HG03520 (cell line): Measurements from ENCODE around the gene FKBP15.
"Not testable (repeated sequence)": the region's sequence is repeated elsewhere in the genome, so short reads cannot be mapped to it uniquely, and the experiment has no call there.

Experiments
- ATAC-seq: cut with Tn5 transposase; IDR thresholded peaks from one replicate; pipeline ENCODE4 v1.9.1; 2021; ENCODE audit warnings: mild to moderate bottlenecking, moderate library complexity; ENCODE audit not compliant: unreplicated experiment

Gene FKBP15

DNA sequence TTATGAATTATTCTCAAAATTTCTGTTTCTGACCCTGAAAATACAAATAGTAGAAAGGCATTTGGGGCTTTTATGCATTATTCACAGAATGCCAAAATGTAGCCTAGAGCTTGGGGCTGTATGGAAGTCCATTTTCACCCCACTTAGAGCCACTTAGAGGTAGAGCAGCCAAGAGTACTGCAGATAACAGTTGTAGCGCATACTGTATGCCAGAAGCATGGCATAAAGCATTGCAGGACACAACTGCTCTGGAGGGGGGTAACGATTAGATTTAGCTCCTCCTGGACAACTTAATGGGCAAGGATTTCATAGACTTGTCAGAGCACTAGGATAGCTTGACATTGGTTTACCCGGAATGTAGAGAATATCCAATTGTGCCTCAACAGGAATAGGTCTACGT lies 15.9 kb upstream of the FKBP15 start:
- no peak for ATAC-seq

DNA sequence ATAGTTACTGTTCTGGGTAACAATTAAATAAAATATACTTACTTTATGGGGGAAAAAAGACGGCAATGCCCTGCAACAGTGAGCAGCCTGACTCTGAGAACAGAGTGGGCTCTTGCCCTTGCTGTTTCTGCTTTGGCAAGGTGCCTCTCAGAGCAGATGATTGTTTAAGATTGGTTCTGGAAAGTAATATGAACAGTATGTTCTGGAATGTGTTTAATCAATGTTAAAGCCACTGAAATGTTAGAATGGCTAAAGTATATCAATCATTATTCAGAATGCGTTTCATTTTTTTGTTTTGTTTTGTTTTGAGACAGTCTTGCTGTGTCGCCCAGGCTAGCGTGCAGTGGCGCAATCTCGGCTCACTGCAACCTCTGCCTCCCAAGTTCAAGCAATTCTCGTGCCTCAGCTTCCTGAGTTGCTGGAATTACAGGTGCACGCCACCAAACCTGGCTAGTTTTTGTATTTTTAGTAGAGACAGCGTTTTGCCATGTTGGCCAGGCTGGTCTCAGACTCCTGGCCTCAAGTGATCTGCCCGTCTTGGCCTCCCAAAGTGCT lies 14.7 kb upstream of the FKBP15 start:
- not testable (repeated sequence) for ATAC-seq

DNA sequence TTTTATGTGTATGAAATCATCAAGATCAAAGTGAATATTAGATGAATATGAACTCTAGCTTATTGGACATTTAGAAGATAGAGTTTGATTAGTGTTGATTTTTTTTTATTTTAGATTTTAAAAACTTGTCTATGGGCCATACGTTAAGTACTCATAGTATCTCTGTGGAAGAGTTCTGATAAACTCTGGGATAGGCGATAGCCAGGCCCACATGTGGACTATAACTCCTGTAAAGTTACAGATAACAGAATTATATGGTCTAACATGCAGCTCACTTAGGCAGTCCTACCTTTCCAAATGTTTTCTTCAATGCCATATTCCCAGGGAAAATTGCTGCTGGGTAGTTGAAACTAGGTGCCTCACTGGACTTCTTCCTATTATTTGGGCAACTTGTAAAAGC lies 10.6 kb upstream of the FKBP15 start:
- ATAC-seq, result no peak

DNA sequence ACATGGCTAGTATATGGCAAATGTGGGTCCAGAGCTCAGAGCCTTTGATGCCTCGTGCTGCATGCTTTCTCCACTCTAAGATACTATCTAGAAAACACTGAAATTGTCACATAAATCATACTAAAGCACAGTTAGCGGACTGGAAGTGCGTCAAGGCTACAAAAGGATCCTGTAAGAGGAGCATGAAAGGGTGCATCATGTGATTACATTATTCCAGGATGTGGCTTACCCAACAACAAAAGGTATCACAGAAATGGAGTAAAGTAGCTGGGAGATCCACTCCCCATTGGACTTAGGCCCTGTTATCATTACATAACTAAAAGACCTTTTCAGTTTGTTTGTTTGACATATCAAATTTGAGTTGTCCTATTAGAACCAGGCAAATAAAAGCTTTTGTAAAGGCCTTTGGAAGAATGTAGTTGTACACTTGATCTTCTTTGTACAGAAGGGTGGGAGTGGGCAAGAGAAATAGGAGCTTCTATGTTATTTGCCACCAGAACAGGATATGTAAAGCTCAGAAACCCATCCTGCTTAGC lies 7.1 kb upstream of the FKBP15 start:
- ATAC-seq, result no peak

DNA sequence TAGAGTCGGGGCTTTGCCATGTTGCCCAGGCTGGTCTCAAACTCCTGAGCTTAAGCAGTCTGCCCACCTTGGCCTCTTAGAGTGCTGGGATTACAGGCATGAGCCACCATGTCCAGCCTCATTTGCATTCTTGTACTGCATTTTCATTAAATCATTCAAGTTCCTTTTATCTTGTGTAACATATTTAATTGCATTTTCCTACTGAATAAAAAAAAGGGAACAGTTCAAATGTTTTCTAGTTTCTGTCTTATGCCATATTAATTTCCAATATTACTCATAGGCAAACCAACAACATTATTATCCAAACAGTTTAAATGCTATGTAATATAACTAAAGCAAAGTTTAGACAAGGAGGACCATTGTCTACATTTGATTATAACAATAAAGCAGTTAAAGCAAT lies 6.4 kb upstream of the FKBP15 start:
- no peak for ATAC-seq

DNA sequence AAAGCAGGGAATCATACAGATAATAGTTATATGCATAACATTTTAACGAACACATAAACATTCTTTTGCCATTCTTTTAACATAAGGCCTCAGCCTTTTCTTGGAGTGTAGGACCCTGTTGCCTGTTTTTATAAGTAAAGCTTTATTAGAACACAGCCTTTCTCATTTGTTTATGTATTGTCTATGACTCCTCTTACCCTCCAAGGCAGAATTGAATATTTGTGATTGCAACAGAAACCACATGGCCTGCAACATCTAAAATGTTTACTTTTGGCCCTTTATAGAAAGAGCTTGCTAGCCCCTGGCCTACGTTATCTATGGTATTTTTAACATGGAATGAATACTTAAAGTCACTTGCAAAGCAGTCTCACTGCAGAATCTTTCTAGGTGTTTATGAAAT lies 2.9 kb upstream of the FKBP15 start:
- ATAC-seq, result no peak

DNA sequence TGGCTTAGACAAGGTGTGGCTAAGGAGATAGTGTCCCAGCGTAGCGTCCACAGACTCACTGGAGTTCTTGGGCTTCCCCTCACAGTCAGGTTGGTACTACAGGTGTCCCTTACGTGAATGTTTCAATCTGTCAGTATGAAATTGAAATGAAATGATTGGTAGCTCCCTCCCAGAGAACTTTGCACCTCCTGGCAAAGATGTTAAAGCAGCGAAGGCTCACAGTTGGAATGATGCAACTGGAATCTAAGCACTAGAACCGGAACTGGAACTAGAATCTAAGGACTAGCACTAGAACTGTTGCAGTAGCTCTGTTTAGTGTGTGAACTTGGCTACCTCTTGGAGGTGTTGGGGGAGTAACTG lies 1.4 kb upstream of the FKBP15 start:
- ATAC-seq, result no peak

DNA sequence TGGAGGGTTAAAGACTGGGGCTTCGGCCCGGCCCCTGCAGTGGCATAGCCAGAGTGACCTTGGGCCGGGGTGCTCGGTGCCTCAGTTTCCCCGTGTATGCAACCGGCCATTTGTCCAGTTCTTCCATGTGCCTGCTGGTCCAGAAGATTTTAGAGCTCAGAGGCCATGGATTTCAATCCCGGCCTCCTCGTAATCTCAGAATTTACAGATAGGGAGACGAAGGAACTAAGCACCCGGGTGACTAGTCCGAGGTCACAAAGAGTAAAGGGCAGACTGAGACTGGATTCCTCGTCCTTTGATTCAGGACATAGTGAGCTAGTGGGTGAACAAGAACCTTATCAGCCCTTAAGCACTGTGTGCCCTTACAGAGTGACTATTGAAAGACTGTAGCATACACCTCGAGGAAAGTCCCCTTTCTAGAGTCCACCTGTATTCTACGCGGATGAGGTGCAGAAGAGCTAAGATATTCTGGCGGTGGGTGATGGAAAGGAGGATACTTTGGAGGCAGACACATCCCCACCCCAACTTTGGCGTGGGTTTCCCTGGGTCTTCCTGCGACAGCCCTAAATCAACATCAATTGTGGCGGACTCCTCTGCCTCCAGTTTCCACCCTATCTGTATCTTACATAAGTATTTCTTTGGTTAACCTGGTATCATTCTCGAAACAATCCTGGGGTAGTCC lies 864 bp upstream of the FKBP15 start:
- no peak for ATAC-seq

DNA sequence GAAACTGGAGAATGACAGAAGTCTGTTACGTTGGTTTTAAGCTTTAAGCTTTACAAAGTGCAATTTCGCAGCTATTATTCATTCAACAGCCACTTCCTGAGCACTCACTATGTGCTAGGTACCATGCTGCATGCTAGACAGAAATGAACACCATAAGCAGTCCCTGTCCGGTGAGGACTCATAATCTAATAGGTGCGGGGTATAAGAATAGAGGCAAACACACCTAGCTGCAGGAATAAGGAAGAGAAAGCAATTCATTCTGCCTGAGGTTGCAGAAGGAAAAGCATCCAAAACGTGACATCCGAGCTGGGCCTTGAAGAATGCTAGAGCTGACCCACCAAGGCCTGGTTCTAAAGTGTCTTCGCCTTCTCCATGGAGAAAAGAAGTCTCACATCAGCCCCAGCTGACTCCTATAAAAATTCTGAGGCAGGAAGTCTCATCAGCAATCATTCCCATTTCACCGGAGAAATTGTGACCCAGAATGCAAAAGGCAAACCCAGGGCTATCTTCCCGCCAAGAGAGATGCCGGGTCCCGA lies 542 bp downstream of the FKBP15 start:
- no peak for ATAC-seq

DNA sequence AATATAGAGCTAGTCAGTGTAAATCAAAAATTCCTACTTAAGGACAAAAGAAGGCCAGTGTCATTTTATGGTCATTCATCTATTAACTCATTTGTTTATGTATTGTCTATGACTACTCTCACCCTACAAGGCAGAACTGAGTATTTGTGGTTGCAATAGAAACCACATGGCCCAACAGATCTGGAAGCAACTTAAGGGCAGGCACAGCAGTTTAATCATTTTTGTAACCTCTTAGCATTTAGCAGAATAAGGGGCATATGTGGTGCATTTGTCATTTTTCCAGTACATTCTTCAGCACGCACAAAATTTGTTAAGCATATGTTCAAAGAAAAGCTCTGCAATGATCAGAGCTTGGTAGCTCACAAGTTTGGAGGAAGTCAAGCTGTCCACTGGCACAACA lies 1.1 kb downstream of the FKBP15 start:
- peak; percentile 53 for ATAC-seq

DNA sequence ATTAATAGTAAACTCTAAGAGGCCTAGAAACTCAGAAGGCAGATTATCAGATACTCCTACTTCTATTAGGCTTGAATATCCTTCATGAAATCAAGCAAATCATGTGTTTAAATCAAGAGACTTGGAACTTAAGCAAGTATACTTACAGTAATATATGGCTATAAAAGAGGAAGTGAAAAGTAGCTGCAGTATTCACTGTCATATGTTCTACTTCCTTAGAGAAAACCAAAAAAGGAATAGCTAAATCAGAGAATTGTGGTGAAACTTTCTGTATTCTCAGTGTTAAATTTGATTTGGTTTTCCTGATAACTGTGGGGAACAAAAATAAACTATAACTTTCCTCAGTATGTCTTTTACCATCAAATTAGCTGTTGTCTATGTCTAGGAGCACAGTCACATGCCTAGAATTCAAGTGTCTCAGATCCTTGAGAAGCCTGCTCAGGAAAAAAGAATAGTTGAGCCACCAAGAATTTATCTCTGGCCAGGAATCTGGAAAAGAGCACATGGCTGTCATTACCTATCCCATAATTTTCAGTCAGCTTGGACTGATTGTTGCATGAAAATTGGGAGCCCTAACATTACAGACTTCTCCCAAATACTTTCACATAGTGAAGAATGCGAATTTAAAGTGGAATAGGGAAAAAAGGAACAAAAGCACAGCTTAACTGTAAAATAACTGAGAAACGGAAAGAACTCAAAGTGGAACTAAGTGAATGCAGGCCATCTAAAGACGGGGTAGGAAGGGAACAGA lies 1.7 kb downstream of the FKBP15 start:
- ATAC-seq, result peak; percentile 35

DNA sequence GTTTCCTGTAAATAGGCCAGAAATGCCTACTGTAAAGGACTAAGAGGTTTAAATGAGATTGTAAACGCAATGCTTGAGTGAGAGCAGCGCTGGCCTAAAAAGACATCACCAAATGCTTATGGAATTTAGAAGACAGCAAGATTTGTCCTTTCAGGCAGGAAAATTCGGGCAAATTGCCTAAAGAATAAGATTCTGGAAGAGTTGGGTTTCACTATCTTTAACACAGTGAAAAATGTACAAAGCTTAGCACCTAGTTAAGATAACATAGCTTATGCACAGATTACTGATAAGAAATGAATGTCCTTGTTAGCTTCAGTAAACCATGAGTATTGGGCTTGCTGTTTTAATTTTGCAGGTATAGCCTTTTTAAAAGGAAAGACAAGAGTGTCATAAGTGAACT lies 4.7 kb downstream of the FKBP15 start:
- ATAC-seq, result no peak

DNA sequence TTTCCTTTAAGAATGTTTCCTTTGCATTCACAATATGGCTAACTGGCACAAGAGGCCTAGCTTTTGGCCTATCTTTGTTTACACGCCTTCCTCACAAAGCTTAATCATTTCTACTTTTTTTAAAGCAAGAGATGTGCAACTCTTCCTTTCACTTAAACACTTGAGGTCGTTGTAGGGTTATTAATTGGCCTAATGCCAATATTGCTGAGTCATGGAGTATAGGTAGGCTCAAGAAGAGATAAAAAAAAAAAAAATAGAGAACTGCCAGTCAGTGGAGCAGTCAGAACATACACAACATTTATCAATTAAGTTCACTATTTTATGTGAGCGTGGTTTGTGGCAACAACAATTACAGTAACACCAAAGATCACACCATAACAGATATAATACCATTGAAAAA lies 5.9 kb downstream of the FKBP15 start:
- no peak for ATAC-seq

DNA sequence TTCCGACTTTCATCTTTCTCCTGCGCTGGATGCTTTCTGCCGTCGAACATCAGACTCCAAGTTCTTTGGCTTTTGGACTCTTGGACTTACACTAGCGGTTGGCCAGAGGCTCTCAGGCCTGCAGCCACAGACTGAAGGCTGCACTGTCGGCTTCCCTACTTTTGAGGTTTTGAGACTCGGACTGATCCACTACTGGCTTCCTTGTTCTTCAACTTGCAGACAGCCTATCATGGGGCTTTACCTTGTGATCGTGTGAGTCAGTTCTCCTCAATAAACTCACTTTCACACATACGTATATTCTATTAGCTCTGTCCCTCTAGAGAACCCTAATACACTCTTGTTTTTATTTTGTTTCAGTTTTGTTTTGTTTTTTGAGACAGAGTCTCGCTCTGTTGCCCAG lies 10.3 kb downstream of the FKBP15 start:
- ATAC-seq, result no peak

DNA sequence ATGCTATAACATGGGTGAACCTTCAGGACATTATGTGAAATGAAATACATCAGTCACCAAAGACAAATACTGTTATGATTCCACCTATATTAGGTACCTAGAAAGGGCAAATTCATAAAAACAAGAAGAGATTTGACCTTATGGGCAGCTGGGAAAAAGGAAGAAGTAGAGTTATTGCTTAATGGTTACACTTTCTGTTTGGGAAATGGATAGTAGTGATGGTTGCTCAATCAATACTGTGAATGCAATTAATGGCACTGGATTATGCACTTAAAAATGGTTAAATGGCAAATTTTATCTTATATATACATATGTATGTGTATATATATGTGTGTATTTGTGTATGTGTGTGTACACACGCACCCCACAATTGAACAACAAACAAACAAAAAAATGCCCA lies 15.2 kb downstream of the FKBP15 start:
- no peak for ATAC-seq

DNA sequence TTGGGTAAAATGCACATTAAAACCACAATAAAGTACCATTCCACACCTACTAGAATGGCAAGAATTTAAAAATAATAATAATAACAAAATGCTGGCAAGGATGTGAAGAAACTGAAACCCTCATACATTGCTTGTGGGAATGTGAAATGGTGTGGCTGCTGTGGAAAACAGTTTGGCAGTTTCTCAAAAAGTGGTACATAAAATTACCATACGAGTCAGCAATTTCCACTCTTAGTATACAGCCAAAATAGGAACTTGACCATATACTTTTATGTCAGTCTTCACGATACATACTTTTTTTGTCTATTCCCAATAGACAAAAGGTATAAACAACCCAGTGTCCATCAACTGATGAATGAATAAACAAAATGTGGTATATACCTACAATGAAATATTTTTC lies 15.6 kb downstream of the FKBP15 start:
- no peak for ATAC-seq

DNA sequence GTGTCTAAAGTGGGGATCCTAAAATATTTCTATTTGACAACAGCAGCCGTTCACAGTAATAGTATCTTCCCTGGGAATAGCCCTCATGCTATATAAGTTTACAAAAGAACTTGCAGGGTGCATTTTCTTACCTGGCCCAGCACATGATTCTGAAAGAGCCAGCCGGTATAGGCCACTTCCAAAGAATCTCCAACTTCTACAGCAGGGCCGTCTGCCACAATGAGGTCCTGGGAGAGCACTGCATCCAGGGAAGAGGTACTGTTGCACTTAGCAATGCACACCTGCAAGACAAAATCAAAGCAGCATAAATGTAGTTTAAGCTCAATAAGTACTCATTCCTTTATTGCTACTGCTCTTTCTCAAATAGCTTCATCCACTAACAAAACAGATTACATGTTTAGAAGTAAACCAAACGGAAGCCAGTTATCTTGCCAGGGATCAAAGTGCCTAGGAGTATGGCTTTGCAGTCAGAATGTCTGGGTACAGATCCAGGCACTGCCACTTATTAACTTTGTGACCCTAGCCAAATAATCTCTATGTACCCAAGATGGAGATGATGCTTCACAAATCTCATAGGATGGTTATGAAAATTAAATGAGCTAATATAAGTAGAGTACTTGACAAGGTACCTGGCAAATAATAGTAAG lies 21.3 kb downstream of the FKBP15 start:
- ATAC-seq, result no peak

DNA sequence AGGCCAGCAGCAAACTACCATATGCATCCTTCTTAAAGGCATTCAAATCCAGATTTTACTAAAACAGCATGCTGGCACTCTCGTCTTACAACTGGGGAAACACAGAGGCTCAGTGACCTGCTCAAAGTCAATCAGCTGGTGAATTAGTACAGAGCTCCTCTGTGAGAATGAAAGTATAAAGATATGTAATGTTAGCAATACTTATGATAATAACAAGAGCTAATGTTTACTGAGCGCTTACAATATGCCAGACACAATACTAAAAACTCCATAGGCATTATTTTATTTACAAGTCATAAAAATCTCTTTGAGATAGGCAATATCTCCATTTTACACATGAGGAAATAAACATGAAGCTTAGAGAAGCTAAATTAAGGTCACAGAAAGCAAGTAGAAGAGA lies 28.6 kb downstream of the FKBP15 start:
- ATAC-seq, result no peak

DNA sequence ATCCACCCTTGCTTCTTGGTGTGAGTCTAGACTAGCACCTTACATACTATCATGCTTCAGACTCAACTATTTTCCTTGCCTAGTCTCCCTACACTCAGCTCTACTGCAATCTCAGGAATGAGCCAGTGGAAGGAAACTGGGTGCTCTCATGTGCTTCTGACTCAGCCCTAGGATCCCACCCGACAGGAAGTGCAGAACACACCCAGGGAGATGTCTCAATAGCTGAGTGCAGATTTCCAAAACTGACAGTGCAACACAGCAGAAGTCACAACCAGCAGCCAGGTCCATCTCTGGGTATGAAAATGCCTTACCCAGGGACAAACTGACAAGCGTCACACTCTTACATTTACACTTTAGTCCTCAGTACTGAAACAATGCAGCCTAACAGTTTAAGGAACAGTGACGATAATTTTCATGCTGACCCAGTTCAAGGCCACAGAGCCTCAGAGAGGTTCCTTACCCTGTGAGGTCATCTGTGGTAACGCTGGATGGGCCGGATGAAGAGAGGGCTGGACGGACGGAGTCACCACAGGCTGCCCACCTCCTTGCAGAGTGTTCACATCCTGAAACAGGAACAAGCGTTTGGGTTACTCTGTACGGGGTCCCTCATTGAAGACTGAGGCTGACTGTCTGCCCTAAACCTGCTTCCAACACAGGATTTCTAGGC lies 33.0 kb downstream of the FKBP15 start:
- ATAC-seq, result no peak

DNA sequence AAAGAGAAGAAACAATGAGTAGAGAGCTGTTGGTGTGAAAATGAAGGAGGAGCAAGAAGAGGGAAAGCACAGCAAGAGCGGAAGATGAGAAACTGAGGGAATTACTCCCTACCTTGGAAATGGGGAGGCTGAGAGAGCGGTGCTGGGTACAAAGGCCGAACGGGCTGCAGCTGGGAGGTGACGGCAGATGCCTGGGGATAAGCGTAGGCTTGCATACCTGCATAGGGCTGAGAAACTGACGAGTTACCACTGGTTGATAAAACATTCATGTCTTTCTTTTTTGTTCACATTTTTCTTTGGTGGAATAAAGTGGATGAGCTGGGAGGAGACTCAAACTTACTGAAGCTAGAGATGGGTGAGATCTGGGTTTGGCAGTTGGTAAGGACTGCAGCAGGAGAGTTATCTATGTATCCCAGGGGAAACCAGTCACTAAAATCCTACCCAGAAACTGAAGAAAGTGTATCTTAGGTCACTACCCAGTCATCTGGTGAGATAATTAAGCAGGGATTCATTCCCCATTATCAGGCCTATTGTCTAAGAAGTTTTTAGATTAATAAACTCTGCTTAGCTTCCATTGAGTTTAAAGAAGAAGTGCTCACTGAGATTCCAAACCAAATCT lies 34.8 kb downstream of the FKBP15 start:
- ATAC-seq, result no peak

DNA sequence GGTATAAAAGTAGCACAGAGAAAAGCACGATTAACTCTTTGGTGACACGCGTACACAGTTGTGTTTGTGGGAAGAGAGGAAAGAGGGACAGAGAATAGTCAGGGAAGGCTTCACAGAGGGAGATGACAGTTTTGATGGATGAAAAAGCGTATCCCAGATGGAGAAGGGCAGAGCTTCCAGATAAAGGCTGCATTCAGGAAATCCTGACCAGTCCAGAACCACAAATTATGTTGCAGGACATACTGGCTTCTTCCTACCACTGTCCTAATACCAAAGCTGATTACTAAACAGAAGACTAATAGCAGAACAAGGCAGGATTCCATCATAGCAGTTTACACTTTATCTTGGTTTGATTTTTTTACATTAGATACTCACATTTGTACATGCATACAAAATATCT lies 35.8 kb downstream of the FKBP15 start:
- ATAC-seq, result no peak
